Karpas-422 (cell line): ENCODE results near the gene AXIN1. TPM values are rescaled to one million over a fixed set of nuclear protein-coding genes. Genes with fewer than 3 reads are reported as not detected.
"Not testable (repeated sequence)": the region's sequence is repeated elsewhere in the genome, so short reads cannot be mapped to it uniquely, and the experiment has no call there.

ENCODE experiments used
- DNase-seq: peaks from one replicate; pipeline ENCODE4 v3.0.0-alpha.2; 2015
- H2AFZ ChIP-seq: fragments of 200-600 bp; sonication (generic); 2 replicates; pipeline ENCODE4 v1.6.1; 2014; ENCODE audit warnings: antibody characterized with exemption, low read length, mixed read lengths
- H3K27ac ChIP-seq: fragments of 200-600 bp; sonication (generic); 2 replicates; pipeline ENCODE4 v1.5.1; 2014; ENCODE audit warnings: mild to moderate bottlenecking, low read length, moderate library complexity
- H3K27me3 ChIP-seq: fragments of 200-600 bp; sonication (generic); 2 replicates; pipeline ENCODE4 v1.6.1; 2014; ENCODE audit warnings: low read length, mixed read lengths
- H3K36me3 ChIP-seq: fragments of 200-600 bp; sonication (generic); 2 replicates; pipeline ENCODE4 v1.6.1; 2014; ENCODE audit warnings: low read length, mixed read lengths; ENCODE audit not compliant: insufficient read depth
- H3K4me1 ChIP-seq: fragments of 200-600 bp; sonication (generic); 2 replicates; pipeline ENCODE4 v1.6.1; 2014; ENCODE audit warnings: mild to moderate bottlenecking, low read length, mixed read lengths
- H3K4me2 ChIP-seq: fragments of 200-600 bp; sonication (generic); 2 replicates; pipeline ENCODE4 v1.6.1; 2014; ENCODE audit warnings: low read length, low read depth, mild to moderate bottlenecking; ENCODE audit not compliant: poor library complexity, severe bottlenecking
- H3K4me3 ChIP-seq: fragments of 200-600 bp; sonication (generic); 2 replicates; pipeline ENCODE4 v1.5.1; 2014; ENCODE audit warnings: mild to moderate bottlenecking, antibody characterized with exemption, low read length, mixed read lengths
- H3K79me2 ChIP-seq: fragments of 200-600 bp; sonication (generic); 2 replicates; pipeline ENCODE4 v1.6.1; 2014; ENCODE audit warnings: mild to moderate bottlenecking, low read length, mixed read lengths
- H3K9ac ChIP-seq: fragments of 200-600 bp; sonication (generic); 2 replicates; pipeline ENCODE4 v1.6.0; 2014; ENCODE audit warnings: low read length
- H3K9me2 ChIP-seq: fragments of 200-600 bp; sonication (generic), shearing (Covaris generic); replicated peaks from 2 replicates; pipeline ENCODE4 v1.6.0; 2014; ENCODE audit warnings: mild to moderate bottlenecking, low read length, moderate library complexity; ENCODE audit not compliant: insufficient read depth
- H3K9me3 ChIP-seq: fragments of 300-700, 200-600 bp; sonication (generic); 2 replicates; pipeline ENCODE4 v1.6.1; 2014; ENCODE audit warnings: low read length, mixed read lengths
- H4K20me1 ChIP-seq: fragments of 200-600 bp; sonication (generic); 2 replicates; pipeline ENCODE4 v1.6.1; 2014; ENCODE audit warnings: mild to moderate bottlenecking, antibody characterized with exemption, low read length, low read depth; ENCODE audit not compliant: insufficient read depth
- total RNA-seq: library from RNA; depleted of rRNA; stranded (reverse); fragments of >200 nt; shearing (Covaris generic); gene quantifications from 2 replicates; pipeline ENCODE4 v1.2.3, GENCODE V29; 2014; ENCODE audit warnings: low replicate concordance

AXIN1 gene
- total RNA-seq, 1 experiment from 2014 or later: 14.6 TPM

- no peaks in the 10 kb centered on the region for H3K27me3 ChIP-seq
- no peak overlapping the region for H3K27ac ChIP-seq
- no peak overlapping the region for H3K4me2 ChIP-seq
- no peak for DNase-seq
- H3K79me2 ChIP-seq: peaks cover 13% of the 10 kb centered on the region
- no peak overlapping the region for H2AFZ ChIP-seq
- no peaks in the 10 kb centered on the region for H3K36me3 ChIP-seq
- no peaks in the 10 kb centered on the region for H3K9me3 ChIP-seq
- no peaks in the 10 kb centered on the region for H3K9me2 ChIP-seq
- peaks cover 25% of the 10 kb centered on the region for H3K4me1 ChIP-seq
- H4K20me1 ChIP-seq: no peaks in the 10 kb centered on the region; the same call in 1 of the 2 replicates
- no peak overlapping the region for H3K9ac ChIP-seq
- H3K4me3 ChIP-seq: no peak overlapping the region
These were observed 26.3 kb upstream of the AXIN1 start for GRCh38 chr16:378821-379182.

- H3K9me3 ChIP-seq, H3K9me2 ChIP-seq, H3K4me2 ChIP-seq, H3K27ac ChIP-seq, H3K27me3 ChIP-seq, DNase-seq, H4K20me1 ChIP-seq, H2AFZ ChIP-seq, H3K36me3 ChIP-seq, H3K4me3 ChIP-seq, H3K9ac ChIP-seq: not testable (repeated sequence)
- peaks cover 20% of the 10 kb centered on the region for H3K4me1 ChIP-seq
- peaks cover 13% of the 10 kb centered on the region for H3K79me2 ChIP-seq
These were observed 25.7 kb upstream of the AXIN1 start for GRCh38 chr16:378113-378820.

GRCh38 chr16:377419-377951 lies 25.0 kb upstream of the AXIN1 start:
- no peak overlapping the region for H3K9ac ChIP-seq
- H2AFZ ChIP-seq: no peak overlapping the region

GRCh38 chr16:376817-377418 lies 24.4 kb upstream of the AXIN1 start:
- no peaks in the 10 kb centered on the region; the same call in 1 of the 2 replicates for H4K20me1 ChIP-seq
- no peaks in the 10 kb centered on the region for H3K9me3 ChIP-seq
- H2AFZ ChIP-seq: no peak overlapping the region
- no peak overlapping the region for H3K27ac ChIP-seq
- no peaks in the 10 kb centered on the region for H3K36me3 ChIP-seq
- no peak overlapping the region for H3K9ac ChIP-seq
- H3K4me2 ChIP-seq: no peak overlapping the region
- no peaks in the 10 kb centered on the region for H3K9me2 ChIP-seq
- H3K27me3 ChIP-seq: no peaks in the 10 kb centered on the region
- H3K79me2 ChIP-seq: peaks cover 13% of the 10 kb centered on the region
- H3K4me1 ChIP-seq: peaks cover 8% of the 10 kb centered on the region
- no peak overlapping the region for H3K4me3 ChIP-seq
- no peak for DNase-seq

More at GRCh38 chr16:377419-377951, 25.0 kb upstream of the AXIN1 start:
- H3K36me3 ChIP-seq: no peaks in the 10 kb centered on the region
- H3K4me2 ChIP-seq: no peak overlapping the region
- no peaks in the 10 kb centered on the region for H3K27me3 ChIP-seq
- no peaks in the 10 kb centered on the region for H3K9me3 ChIP-seq
- H3K9me2 ChIP-seq: no peaks in the 10 kb centered on the region
- H4K20me1 ChIP-seq: no peaks in the 10 kb centered on the region; the same call in 1 of the 2 replicates
- no peak for DNase-seq
- H3K4me1 ChIP-seq: peaks cover 12% of the 10 kb centered on the region
- H3K27ac ChIP-seq: no peak overlapping the region
- peaks cover 13% of the 10 kb centered on the region for H3K79me2 ChIP-seq
- H3K4me3 ChIP-seq: no peak overlapping the region

- peaks cover 12% of the 10 kb centered on the region for H3K79me2 ChIP-seq
- H3K4me2 ChIP-seq: no peak overlapping the region
- H3K27ac ChIP-seq: no peak overlapping the region
- no peaks in the 10 kb centered on the region for H3K27me3 ChIP-seq
- DNase-seq: no peak
- H3K4me1 ChIP-seq: peaks cover 16% of the 10 kb centered on the region
- H3K36me3 ChIP-seq: no peaks in the 10 kb centered on the region
- no peak overlapping the region for H3K4me3 ChIP-seq
- no peaks in the 10 kb centered on the region for H3K9me3 ChIP-seq
- H2AFZ ChIP-seq: no peak overlapping the region
- no peak overlapping the region for H3K9ac ChIP-seq
- no peaks in the 10 kb centered on the region; the same call in 1 of the 2 replicates for H4K20me1 ChIP-seq
- no peaks in the 10 kb centered on the region for H3K9me2 ChIP-seq
These were observed 23.6 kb upstream of the AXIN1 start for GRCh38 chr16:375927-376816.

GRCh38 chr16:375212-375611 lies 22.7 kb upstream of the AXIN1 start:
- H3K4me3 ChIP-seq: no peak overlapping the region
- no peaks in the 10 kb centered on the region for H4K20me1 ChIP-seq
- no peak overlapping the region for H3K9ac ChIP-seq
- H3K9me3 ChIP-seq: no peaks in the 10 kb centered on the region
- H3K4me1 ChIP-seq: peaks cover 15% of the 10 kb centered on the region
- no peak overlapping the region for H2AFZ ChIP-seq
- no peak overlapping the region for H3K27ac ChIP-seq
- H3K36me3 ChIP-seq: no peaks in the 10 kb centered on the region
- DNase-seq: no peak
- 0 out of 2 replicates have a peak, but pooled peaks cover 3% of the 10 kb centered on the region for H3K79me2 ChIP-seq
- no peaks in the 10 kb centered on the region for H3K27me3 ChIP-seq
- no peaks in the 10 kb centered on the region for H3K9me2 ChIP-seq
- no peak overlapping the region for H3K4me2 ChIP-seq

GRCh38 chr16:374616-374926 lies 22.0 kb upstream of the AXIN1 start:
- no peaks in the 10 kb centered on the region; the same call in 1 of the 2 replicates for H3K79me2 ChIP-seq
- peaks cover 19% of the 10 kb centered on the region for H3K4me1 ChIP-seq
- H3K36me3 ChIP-seq: no peaks in the 10 kb centered on the region
- H3K4me3 ChIP-seq: no peak overlapping the region
- no peak overlapping the region for H2AFZ ChIP-seq
- H3K27me3 ChIP-seq: no peaks in the 10 kb centered on the region
- no peak overlapping the region for H3K4me2 ChIP-seq
- no peaks in the 10 kb centered on the region for H3K9me2 ChIP-seq
- DNase-seq: no peak
- H3K9me3 ChIP-seq: no peaks in the 10 kb centered on the region
- H3K9ac ChIP-seq: no peak overlapping the region
- H4K20me1 ChIP-seq: no peaks in the 10 kb centered on the region
- H3K27ac ChIP-seq: no peak overlapping the region
